Measurements from ENCODE around the gene MACROD1.

Gene MACROD1

DNA sequence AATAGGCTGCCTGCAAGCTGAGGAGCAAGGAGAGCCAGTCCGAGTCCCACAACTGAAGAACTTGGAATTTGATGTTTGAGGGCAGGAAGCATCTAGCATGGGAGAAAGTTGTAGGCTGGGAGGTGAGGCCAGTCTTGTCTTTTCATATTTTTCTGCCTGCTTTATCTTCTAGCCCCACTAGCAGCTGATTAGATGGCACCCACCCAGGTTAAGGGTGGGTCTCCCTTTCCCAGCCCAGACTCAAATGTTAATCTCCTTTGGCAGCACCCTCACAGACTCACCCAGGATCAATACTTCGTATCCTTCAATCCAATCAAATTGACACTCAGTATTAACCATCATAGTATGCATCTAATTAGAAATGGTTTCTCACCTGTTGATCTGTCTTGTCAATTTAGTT lies 196.5 kb downstream of the MACROD1 start:
- no peak for TF ChIP-seq NFIC (IDR thresholded peaks at IDR 0.05)
- TF ChIP-seq ZBTB7A (IDR thresholded peaks at IDR 0.05; ENCODE audit: low read depth), result no peak
- no peak for TF ChIP-seq YY1 (IDR thresholded peaks at IDR 0.05; ENCODE audit: low read depth)
- TF ChIP-seq CEBPB (IDR thresholded peaks at IDR 0.05), result no peak
- TF ChIP-seq, protein P1, sequence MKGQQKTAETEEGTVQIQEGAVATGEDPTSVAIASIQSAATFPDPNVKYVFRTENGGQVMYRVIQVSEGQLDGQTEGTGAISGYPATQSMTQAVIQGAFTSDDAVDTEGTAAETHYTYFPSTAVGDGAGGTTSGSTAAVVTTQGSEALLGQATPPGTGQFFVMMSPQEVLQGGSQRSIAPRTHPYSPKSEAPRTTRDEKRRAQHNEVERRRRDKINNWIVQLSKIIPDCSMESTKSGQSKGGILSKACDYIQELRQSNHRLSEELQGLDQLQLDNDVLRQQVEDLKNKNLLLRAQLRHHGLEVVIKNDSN (IDR thresholded peaks at IDR 0.05), result no peak
- TF ChIP-seq TCF12 (IDR thresholded peaks at IDR 0.05; ENCODE audit: low read depth), result no peak
- TF ChIP-seq, protein P2, sequence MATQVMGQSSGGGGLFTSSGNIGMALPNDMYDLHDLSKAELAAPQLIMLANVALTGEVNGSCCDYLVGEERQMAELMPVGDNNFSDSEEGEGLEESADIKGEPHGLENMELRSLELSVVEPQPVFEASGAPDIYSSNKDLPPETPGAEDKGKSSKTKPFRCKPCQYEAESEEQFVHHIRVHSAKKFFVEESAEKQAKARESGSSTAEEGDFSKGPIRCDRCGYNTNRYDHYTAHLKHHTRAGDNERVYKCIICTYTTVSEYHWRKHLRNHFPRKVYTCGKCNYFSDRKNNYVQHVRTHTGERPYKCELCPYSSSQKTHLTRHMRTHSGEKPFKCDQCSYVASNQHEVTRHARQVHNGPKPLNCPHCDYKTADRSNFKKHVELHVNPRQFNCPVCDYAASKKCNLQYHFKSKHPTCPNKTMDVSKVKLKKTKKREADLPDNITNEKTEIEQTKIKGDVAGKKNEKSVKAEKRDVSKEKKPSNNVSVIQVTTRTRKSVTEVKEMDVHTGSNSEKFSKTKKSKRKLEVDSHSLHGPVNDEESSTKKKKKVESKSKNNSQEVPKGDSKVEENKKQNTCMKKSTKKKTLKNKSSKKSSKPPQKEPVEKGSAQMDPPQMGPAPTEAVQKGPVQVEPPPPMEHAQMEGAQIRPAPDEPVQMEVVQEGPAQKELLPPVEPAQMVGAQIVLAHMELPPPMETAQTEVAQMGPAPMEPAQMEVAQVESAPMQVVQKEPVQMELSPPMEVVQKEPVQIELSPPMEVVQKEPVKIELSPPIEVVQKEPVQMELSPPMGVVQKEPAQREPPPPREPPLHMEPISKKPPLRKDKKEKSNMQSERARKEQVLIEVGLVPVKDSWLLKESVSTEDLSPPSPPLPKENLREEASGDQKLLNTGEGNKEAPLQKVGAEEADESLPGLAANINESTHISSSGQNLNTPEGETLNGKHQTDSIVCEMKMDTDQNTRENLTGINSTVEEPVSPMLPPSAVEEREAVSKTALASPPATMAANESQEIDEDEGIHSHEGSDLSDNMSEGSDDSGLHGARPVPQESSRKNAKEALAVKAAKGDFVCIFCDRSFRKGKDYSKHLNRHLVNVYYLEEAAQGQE (IDR thresholded peaks at IDR 0.05; ENCODE audit: low read depth), result no peak
- TF ChIP-seq TAF1 (IDR thresholded peaks at IDR 0.05; ENCODE audit: low read depth), result no peak
- TF ChIP-seq FOXM1 (IDR thresholded peaks at IDR 0.05; ENCODE audit: borderline replicate concordance, low read depth), result no peak
- no peak for TF ChIP-seq EP300 (IDR thresholded peaks at IDR 0.05; ENCODE audit: borderline replicate concordance)
- no peak for TF ChIP-seq RAD21 (IDR thresholded peaks at IDR 0.05; ENCODE audit: low read depth)
- TF ChIP-seq MAX (IDR thresholded peaks at IDR 0.05), result no peak
- no peak for TF ChIP-seq CREB1 (IDR thresholded peaks at IDR 0.05; ENCODE audit: low read depth)

- TF ChIP-seq CEBPB (IDR thresholded peaks at IDR 0.05), result no peak
- TF ChIP-seq, protein P2 (IDR thresholded peaks at IDR 0.05; ENCODE audit: low read depth), result no peak
- no peak for TF ChIP-seq TEAD4 (IDR thresholded peaks at IDR 0.05)
- no peak for TF ChIP-seq EGR1 (IDR thresholded peaks at IDR 0.05)
- TF ChIP-seq, protein P1 (IDR thresholded peaks at IDR 0.05), result no peak
- TF ChIP-seq ZBTB7A (IDR thresholded peaks at IDR 0.05; ENCODE audit: low read depth), result no peak
Measured at GRCh38 chr11:63966444-63966843, 199.5 kb downstream of the MACROD1 start.

- TF ChIP-seq ZBTB7A (IDR thresholded peaks at IDR 0.05; ENCODE audit: low read depth) (no peak), RAD21 (IDR thresholded peaks at IDR 0.05; ENCODE audit: low read depth) (no peak), MAX (IDR thresholded peaks at IDR 0.05) (no peak), EGR1 (IDR thresholded peaks at IDR 0.05) (no peak), NFIC (IDR thresholded peaks at IDR 0.05) (no peak), FOXM1 (IDR thresholded peaks at IDR 0.05; ENCODE audit: borderline replicate concordance, low read depth) (no peak), TAF1 (IDR thresholded peaks at IDR 0.05; ENCODE audit: low read depth) (no peak)
- TF ChIP-seq, protein P2 (IDR thresholded peaks at IDR 0.05; ENCODE audit: low read depth), result no peak
Measured at GRCh38 chr11:63961608-63962412, 204.1 kb downstream of the MACROD1 start.

GRCh38 chr11:63958008-63958407 lies 207.9 kb downstream of the MACROD1 start:
- TF ChIP-seq, protein P2 (IDR thresholded peaks at IDR 0.05; ENCODE audit: low read depth), result no peak
- TF ChIP-seq ZBTB7A (IDR thresholded peaks at IDR 0.05; ENCODE audit: low read depth), result no peak
- no peak for TF ChIP-seq YY1 (IDR thresholded peaks at IDR 0.05; ENCODE audit: low read depth)
- no peak for TF ChIP-seq FOXM1 (IDR thresholded peaks at IDR 0.05; ENCODE audit: borderline replicate concordance, low read depth)
- TF ChIP-seq NFIC (IDR thresholded peaks at IDR 0.05), result no peak
- no peak for TF ChIP-seq CREB1 (IDR thresholded peaks at IDR 0.05; ENCODE audit: low read depth)
- no peak for TF ChIP-seq TEAD4 (IDR thresholded peaks at IDR 0.05)
- no peak for TF ChIP-seq TAF1 (IDR thresholded peaks at IDR 0.05; ENCODE audit: low read depth)
- no peak for TF ChIP-seq EGR1 (IDR thresholded peaks at IDR 0.05)
- TF ChIP-seq, protein P1 (IDR thresholded peaks at IDR 0.05), result no peak
- TF ChIP-seq RAD21 (IDR thresholded peaks at IDR 0.05; ENCODE audit: low read depth), result no peak
- TF ChIP-seq CEBPB (IDR thresholded peaks at IDR 0.05), result no peak
- TF ChIP-seq MAX (IDR thresholded peaks at IDR 0.05), result no peak
- no peak for TF ChIP-seq TCF12 (IDR thresholded peaks at IDR 0.05; ENCODE audit: low read depth)
- TF ChIP-seq EP300 (IDR thresholded peaks at IDR 0.05; ENCODE audit: borderline replicate concordance), result no peak

All from Ishikawa (cell line).